Hematopoietic multipotent progenitor cell treated with erythropoietin and hydrocortisone succinate and interleukin-3 and kit ligand, for 15 days (in vitro differentiated cells): ENCODE measurements around the gene ZNF8.
"Not testable (repeated sequence)": the region's sequence is repeated elsewhere in the genome, so short reads cannot be mapped to it uniquely, and the experiment has no call there.

Source experiments
- DNase-seq: peaks from one replicate; pipeline ENCODE4 v3.0.0-alpha.2; 2015; ENCODE audit warnings: low spot score

Gene ZNF8

GRCh38 chr19:58336820-58337219 lies 58.1 kb downstream of the ZNF8 start:
- no peak for DNase-seq

GRCh38 chr19:58338336-58338735 lies 59.6 kb downstream of the ZNF8 start:
- no peak for DNase-seq

DNA sequence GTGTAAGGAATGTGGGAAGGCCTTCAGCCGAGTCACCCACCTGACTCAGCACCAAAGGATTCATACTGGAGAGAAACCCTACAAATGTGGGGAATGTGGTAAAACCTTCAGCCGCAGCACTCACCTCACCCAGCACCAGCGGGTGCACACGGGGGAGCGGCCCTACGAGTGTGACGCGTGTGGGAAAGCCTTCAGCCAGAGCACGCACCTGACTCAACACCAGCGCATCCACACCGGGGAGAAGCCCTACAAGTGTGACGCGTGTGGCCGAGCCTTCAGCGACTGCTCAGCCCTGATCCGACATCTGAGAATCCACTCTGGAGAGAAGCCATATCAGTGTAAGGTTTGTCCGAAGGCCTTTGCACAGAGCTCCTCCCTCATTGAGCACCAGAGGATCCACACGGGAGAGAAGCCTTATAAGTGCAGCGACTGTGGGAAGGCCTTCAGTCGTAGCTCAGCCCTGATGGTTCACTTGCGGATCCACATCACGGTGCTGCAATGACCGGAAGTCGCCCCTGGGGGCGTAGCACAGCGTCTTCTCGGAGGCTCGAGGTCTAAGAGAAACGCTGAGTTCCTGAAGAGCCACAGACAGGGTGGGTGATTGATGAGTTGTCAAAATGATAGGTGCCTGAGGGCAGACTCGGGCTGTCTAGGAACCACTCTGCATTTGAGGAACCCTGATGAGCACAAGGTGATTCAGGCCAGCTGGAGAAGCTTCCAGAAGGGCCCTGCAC lies 60.2 kb downstream of the ZNF8 start:
- no peak for DNase-seq

DNA sequence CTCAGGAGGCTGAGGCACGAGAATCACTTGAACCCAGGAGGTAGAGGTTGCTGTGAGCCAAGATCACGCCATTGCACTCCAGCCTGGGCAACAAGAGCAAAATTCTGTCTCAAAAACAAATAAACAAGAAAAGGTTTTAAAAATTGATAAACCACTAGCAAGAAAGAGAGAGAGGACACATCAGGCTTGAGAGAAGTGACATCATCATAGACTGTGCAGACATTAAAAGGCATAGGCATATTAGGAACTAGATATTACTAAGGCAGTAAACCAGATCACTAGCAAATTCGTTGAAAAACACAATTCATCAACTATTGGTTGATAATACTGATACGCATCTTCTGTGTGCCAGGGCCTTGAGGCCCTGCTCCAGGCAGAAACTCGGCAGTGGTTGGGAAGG lies 66.8 kb downstream of the ZNF8 start:
- DNase-seq, result no peak

DNA sequence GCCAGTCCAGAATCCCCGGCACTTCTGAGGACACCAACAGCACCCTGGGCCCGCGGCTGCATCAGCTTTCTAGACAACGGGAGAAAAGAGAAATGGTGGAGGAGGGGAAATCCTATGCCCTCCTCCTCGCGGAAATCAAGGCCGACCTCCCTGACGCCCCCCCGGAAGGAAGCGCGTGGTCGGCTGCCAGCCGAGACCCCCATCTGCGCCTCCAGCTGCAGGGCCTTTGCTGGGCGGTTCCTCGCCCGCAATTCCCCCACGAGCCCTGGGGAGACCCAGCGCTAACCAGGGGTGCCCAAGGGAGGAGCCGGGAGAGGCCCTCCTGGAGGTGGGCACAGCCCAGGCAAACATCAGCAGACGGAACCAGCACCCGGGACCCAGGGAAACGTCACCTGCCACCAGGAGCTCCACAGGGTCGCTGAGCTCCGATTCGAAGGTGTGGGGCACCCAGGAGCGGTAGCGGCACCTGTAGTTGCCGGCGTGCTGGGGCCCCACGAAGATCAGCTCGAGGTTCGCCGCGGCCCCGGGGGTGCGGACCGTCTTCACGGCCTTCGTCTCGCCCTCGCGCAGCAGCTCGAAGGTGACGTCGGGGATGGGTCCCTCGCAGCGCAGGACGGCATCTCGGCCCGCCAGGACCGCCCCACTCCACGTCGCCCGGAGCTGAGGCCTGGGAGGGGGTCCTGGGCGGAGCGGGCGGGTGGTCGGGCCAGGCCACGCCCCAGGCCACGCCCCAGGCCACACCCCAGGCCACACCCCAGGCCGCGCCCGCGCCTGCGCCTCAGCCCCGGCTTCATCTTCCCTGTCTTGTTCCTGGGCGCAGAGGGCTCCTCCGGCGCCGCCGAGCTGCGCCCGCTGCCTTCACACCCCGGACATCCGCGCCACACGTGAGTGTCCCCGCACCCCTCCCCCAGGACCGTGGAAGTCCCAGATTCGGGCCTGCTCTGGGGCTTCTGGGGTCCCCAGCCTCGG lies 68.5 kb downstream of the ZNF8 start:
- no peak for DNase-seq

DNA sequence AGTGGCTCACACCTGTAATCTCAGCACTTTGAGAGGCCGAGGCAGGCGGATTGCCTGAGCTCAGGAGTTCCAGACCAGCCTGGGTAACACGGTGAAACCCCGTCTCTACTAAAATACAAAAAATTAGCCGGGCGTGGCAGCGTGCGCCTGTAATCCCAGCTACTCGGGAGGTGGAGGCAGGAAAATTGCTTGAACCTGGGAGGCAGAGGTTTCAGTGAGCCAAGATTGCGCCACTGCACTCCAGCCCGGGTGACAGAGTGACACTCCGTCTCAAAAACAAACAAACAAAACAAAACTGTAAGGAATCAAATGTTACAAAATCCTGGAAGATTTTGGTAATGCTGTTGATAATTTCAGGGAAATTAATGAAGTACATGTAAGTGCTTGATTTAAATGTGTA lies 69.3 kb downstream of the ZNF8 start:
- not testable (repeated sequence) for DNase-seq

DNA sequence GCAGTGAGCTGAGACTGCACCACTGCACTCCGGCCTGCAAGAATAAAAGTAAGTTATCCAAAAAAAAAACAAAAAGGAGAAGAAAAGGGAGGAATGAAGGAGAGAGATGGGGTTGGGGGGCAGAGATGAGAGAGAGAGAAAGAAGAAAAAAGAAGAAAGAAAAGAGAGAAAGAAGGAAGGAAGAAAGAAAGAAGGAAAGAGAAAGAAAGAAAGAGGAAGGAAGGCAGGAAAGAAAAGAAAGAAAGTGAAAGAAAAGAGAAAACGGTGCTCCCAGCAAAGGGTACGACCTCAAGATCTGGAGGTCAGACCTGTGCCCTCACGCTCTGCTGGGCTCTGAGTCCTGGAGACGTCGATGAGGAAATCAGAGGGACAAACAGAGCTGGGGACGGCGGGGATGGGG lies 70.8 kb downstream of the ZNF8 start:
- no peak for DNase-seq

- no peak for DNase-seq
Measured at GRCh38 chr19:58350001-58350861, 71.5 kb downstream of the ZNF8 start.

DNA sequence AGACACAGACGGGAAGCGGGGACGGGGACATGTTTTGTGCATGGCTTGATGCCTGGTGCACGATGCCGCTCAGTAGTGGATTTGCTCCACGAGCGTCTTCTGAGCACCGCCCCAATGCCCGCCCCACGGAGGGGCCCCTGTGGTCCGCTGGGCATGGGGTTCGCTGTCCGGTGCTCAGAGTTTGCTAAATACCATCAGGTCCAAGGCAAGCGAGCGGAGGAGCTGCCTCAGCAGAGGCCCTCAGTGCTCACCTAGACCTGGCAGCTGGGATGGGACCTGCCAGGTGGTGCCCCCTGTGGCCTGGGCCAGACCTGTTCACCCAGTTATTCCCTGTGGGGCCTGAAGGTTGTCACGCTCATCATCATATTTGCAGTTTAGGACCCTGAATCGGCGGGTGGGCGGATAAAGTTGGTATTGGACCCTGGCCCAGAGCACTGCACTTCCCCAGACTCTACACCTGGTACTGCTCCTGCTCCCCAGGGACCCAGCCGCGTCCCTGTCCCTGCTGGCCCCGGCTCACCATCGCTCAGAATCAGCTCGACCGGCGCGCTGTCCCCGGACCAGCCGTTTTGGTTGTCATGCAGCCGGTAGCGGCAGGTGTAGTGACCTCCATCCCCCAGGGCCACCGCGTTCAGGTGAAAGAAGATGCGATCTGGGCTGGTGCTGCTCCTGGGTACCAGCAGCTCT lies 72.3 kb downstream of the ZNF8 start:
- DNase-seq, result no peak

GRCh38 chr19:58351558-58351878 lies 72.8 kb downstream of the ZNF8 start:
- DNase-seq, result no peak

DNA sequence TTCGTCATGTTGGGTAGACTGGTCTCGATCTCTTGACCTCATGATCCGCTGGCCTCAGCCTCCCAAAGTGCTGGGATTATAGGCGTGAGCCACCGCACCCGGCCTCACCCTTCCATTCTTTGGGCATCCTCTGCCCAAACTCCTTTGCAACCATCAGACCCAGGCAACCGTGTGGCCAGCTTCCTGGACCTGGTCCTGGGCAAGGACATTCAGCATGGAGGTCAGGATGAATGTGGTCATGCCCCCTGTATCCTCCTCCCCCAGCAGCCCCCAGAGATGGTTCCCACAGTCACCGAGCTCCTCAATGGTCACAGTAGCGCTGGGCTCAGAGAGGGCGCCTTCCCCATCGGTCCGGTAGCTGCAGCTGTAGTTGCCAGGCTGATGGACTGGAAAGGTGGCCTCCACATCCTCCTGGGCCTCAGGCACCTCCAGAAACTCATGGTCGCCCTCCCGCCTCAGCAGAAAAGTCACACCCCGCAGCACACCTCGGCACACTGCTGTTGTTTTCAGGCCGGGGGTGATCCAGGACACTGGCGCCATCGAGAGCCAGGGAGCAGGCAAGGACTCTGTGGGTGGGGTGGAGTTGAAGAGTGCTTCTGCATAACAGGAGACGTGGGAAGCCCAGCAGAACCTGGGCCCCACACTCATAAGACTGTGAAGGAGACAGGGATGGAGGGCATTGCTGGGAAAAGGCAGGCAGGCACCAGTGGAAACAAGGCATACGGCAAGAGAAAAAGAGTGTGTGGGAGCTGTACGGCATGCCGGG lies 73.4 kb downstream of the ZNF8 start:
- no peak for DNase-seq
